ENCODE results near the gene SENP2. TPM values are rescaled to one million over a fixed set of nuclear protein-coding genes. Genes with fewer than 3 reads are reported as not detected.
"Not testable (repeated sequence)": the region's sequence is repeated elsewhere in the genome, so short reads cannot be mapped to it uniquely, and the experiment has no call there.

Gene SENP2
- total RNA-seq, 1 experiment from 2014 or later = 46.4 TPM

GRCh38 chr3:185555101-185555501 lies 31.0 kb upstream of the SENP2 start:
- ChIA-PET POLR2A (ENCODE audit: unreplicated experiment) (no interaction called here), CTCF (no interaction called here)
- H3K79me2 ChIP-seq (ENCODE audit: low read length) = no peaks in the 10 kb centered on the region
- no peaks in the 10 kb centered on the region for H3K27me3 ChIP-seq (ENCODE audit: low read length)
- no peak overlapping the region for H3K27ac ChIP-seq (ENCODE audit: low read length)
- ATAC-seq (no peak), DNase-seq (no peak)
- intact Hi-C loops (cut with micrococcal nuclease) = loop anchor here (5.0 to 10.0 kb wide), 2 partner anchors 190 to 213 kb away; partner anchors contain the start of gene MAP3K13
- H3F3A ChIP-seq (ENCODE audit: low read length, unreplicated experiment) = no peaks in the 10 kb centered on the region
- H3K9me2 ChIP-seq (replicated peaks; ENCODE audit: low read length) = no peaks in the 10 kb centered on the region
- no peak overlapping the region for H3K4me3 ChIP-seq (ENCODE audit: low read length)
- H3K4me2 ChIP-seq (ENCODE audit: low read length) = no peak overlapping the region
- H2AFZ ChIP-seq (ENCODE audit: low read length) = no peak overlapping the region
- no peaks in the 10 kb centered on the region for H3K36me3 ChIP-seq (ENCODE audit: low read depth, low read length)
- H3K4me1 ChIP-seq (ENCODE audit: insufficient read depth, low read length) = peaks cover 44% of the 10 kb centered on the region
- H3K9ac ChIP-seq (ENCODE audit: low read length) = no peak overlapping the region
- no peaks in the 10 kb centered on the region for H3K9me3 ChIP-seq (ENCODE audit: low read length)
- BruUV-seq (replicated peaks) = no TSS peak
- TF ChIP-seq EZH2phosphoT487 (IDR thresholded peaks at IDR 0.05; ENCODE audit: borderline replicate concordance, low read length) (no peak), EZH2 (IDR thresholded peaks at IDR 0.05; ENCODE audit: low read length, unreplicated experiment) (no peak), CTCF (conservative IDR thresholded peaks at IDR 0.05; ENCODE audit: low read depth, low read length) (no peak)
- no peaks in the 10 kb centered on the region for H4K20me1 ChIP-seq (ENCODE audit: low read length)

GRCh38 chr3:185555860-185556347 lies 30.2 kb upstream of the SENP2 start:
- no peaks in the 10 kb centered on the region for H3K9me3 ChIP-seq (ENCODE audit: low read length)
- H2AFZ ChIP-seq (ENCODE audit: low read length) = no peak overlapping the region
- H3K79me2 ChIP-seq (ENCODE audit: low read length) = no peaks in the 10 kb centered on the region
- ChIA-PET CTCF (no interaction called here), POLR2A (ENCODE audit: unreplicated experiment) (no interaction called here)
- DNase-seq = no peak
- no peak for ATAC-seq
- H3K4me2 ChIP-seq (ENCODE audit: low read length) = no peak overlapping the region
- no peak for TF ChIP-seq CTCF (conservative IDR thresholded peaks at IDR 0.05; ENCODE audit: low read depth, low read length)
- no peak for TF ChIP-seq EZH2 (IDR thresholded peaks at IDR 0.05; ENCODE audit: low read length, unreplicated experiment)
- TF ChIP-seq EZH2phosphoT487 (IDR thresholded peaks at IDR 0.05; ENCODE audit: borderline replicate concordance, low read length) = no peak
- peaks cover 42% of the 10 kb centered on the region for H3K4me1 ChIP-seq (ENCODE audit: insufficient read depth, low read length)
- H4K20me1 ChIP-seq (ENCODE audit: low read length) = no peaks in the 10 kb centered on the region
- H3K27me3 ChIP-seq (ENCODE audit: low read length) = no peaks in the 10 kb centered on the region
- H3F3A ChIP-seq (ENCODE audit: low read length, unreplicated experiment) = no peaks in the 10 kb centered on the region
- H3K9me2 ChIP-seq (replicated peaks; ENCODE audit: low read length) = no peaks in the 10 kb centered on the region
- intact Hi-C loops (cut with micrococcal nuclease) = loop anchor here (5.0 to 10.0 kb wide), 2 partner anchors 191 to 214 kb away; partner anchors contain the start of gene MAP3K13
- no TSS peak for BruUV-seq (replicated peaks)
- H3K27ac ChIP-seq (ENCODE audit: low read length) = no peak overlapping the region
- no peak overlapping the region for H3K4me3 ChIP-seq (ENCODE audit: low read length)
- no peak overlapping the region for H3K9ac ChIP-seq (ENCODE audit: low read length)
- no peaks in the 10 kb centered on the region for H3K36me3 ChIP-seq (ENCODE audit: low read depth, low read length)

- H3K9me3 ChIP-seq (ENCODE audit: low read length); H3K9ac ChIP-seq (ENCODE audit: low read length); H3K79me2 ChIP-seq (ENCODE audit: low read length); H3K9me2 ChIP-seq (replicated peaks; ENCODE audit: low read length); H3K4me2 ChIP-seq (ENCODE audit: low read length); POLR2A ChIA-PET (ENCODE audit: unreplicated experiment); H3K27me3 ChIP-seq (ENCODE audit: low read length); H3K27ac ChIP-seq (ENCODE audit: low read length); DNase-seq; H4K20me1 ChIP-seq (ENCODE audit: low read length); CTCF ChIA-PET; H3K36me3 ChIP-seq (ENCODE audit: low read depth, low read length); ATAC-seq; H3F3A ChIP-seq (ENCODE audit: low read length, unreplicated experiment); H2AFZ ChIP-seq (ENCODE audit: low read length); H3K4me3 ChIP-seq (ENCODE audit: low read length); BruUV-seq (replicated peaks): not testable (repeated sequence)
- intact Hi-C loops (cut with micrococcal nuclease) = loop anchor here (5.0 to 10.0 kb wide), 2 partner anchors 192 to 214 kb away; partner anchors contain the start of gene MAP3K13
- H3K4me1 ChIP-seq (ENCODE audit: insufficient read depth, low read length) = peaks cover 42% of the 10 kb centered on the region
These were observed 29.5 kb upstream of the SENP2 start for GRCh38 chr3:185556640-185557039.

Measured in PC-3 (cell line).